Keratinocyte (primary cell): ENCODE measurements around the gene RBFOX2. TPM values are rescaled to one million over a fixed set of nuclear protein-coding genes. Genes with fewer than 3 reads are reported as not detected.

Source experiments
- DNase-seq: peaks from one replicate; pipeline ENCODE4 v3.0.0-alpha.2; 2011; ENCODE audit warnings: low read depth, missing footprints, low spot score
- FAIRE-seq: peaks from 2 replicates; lab custom pipeline; 2011; peaks lifted over from hg19 to GRCh38; lab: Jason Lieb, UNC
- H2AFZ ChIP-seq: 2 replicates; pipeline ENCODE4 v1.6.0; 2012; ENCODE audit warnings: low read length, control low read depth, inconsistent platforms; ENCODE audit not compliant: control insufficient read depth
- H3K27ac ChIP-seq: 2 replicates; pipeline ENCODE4 v1.5.1; 2011; ENCODE audit warnings: low read length; ENCODE audit not compliant: control insufficient read depth, insufficient read depth
- H3K27me3 ChIP-seq: 3 replicates; pipeline ENCODE4 v1.6.0; 2011; ENCODE audit warnings: low read length; ENCODE audit not compliant: control insufficient read depth, insufficient read depth; ENCODE audit errors: extremely low read depth
- H3K36me3 ChIP-seq, 2 experiments: 2 replicates in 1 of 2; 3 replicates in 1 of 2; pipeline ENCODE4 v1.5.1; 2011; ENCODE audit warnings: low read length in 2 of 2, mild to moderate bottlenecking in 1 of 2; ENCODE audit not compliant: control insufficient read depth in 2 of 2, insufficient read depth in 2 of 2; ENCODE audit errors: extremely low read depth in 1 of 2
- H3K4me1 ChIP-seq: 3 replicates; pipeline ENCODE4 v1.5.1; 2011; ENCODE audit warnings: low read length; ENCODE audit not compliant: control insufficient read depth, insufficient read depth; ENCODE audit errors: extremely low read depth
- H3K4me2 ChIP-seq: 3 replicates; pipeline ENCODE4 v1.6.0; 2011; ENCODE audit warnings: low read depth, low read length; ENCODE audit not compliant: control insufficient read depth, insufficient read depth; ENCODE audit errors: extremely low read depth
- H3K4me3 ChIP-seq, 3 experiments: fragments of 200-600 bp in 1 of 3; sonication (generic) in 1 of 3; 2 replicates in 2 of 3; 3 replicates in 1 of 3; pipeline ENCODE4 v1.5.1; 2011 to 2016; ENCODE audit warnings: low read length in 3 of 3, mild to moderate bottlenecking in 3 of 3, control low read depth in 2 of 3, inconsistent platforms in 1 of 3, low read depth in 1 of 3, mixed read lengths in 1 of 3, mixed run types in 1 of 3, moderate library complexity in 1 of 3; ENCODE audit not compliant: control insufficient read depth in 2 of 3, insufficient read depth in 2 of 3; ENCODE audit errors: extremely low read depth in 1 of 3
- H3K79me2 ChIP-seq: 2 replicates; pipeline ENCODE4 v1.6.0; 2012; ENCODE audit warnings: low read length; ENCODE audit not compliant: control insufficient read depth, insufficient read depth
- H3K9ac ChIP-seq: 3 replicates; pipeline ENCODE4 v1.6.0; 2011; ENCODE audit warnings: low read length; ENCODE audit not compliant: control insufficient read depth, insufficient read depth; ENCODE audit errors: extremely low read depth
- H3K9me1 ChIP-seq: 3 replicates; pipeline ENCODE4 v1.6.0; 2011; ENCODE audit warnings: low read length; ENCODE audit not compliant: control insufficient read depth, insufficient read depth; ENCODE audit errors: extremely low read depth
- H3K9me3 ChIP-seq: 2 replicates; pipeline ENCODE4 v1.5.1; 2012; ENCODE audit warnings: low read depth, low read length; ENCODE audit not compliant: control insufficient read depth
- H4K20me1 ChIP-seq: 3 replicates; pipeline ENCODE4 v1.6.0; 2011; ENCODE audit warnings: low read length; ENCODE audit not compliant: control insufficient read depth, insufficient read depth; ENCODE audit errors: extremely low read depth
- CTCF ChIP-seq, 3 experiments: IDR thresholded peaks in 1 of 3; conservative IDR thresholded peaks in 1 of 3; optimal IDR thresholded peaks in 1 of 3; 2 replicates in 2 of 3; 3 replicates in 1 of 3; pipeline versions ENCODE3 to v1.5.1; 2011; ENCODE audit warnings: low read length in 3 of 3, mild to moderate bottlenecking in 3 of 3, moderate library complexity in 2 of 3, control low read depth in 1 of 3, inconsistent platforms in 1 of 3; ENCODE audit not compliant: insufficient read depth in 2 of 3; ENCODE audit errors: extremely low read depth in 1 of 3
- EZH2 ChIP-seq: IDR thresholded peaks from one replicate; pipeline ENCODE4 v1.6.1; 2012; ENCODE audit warnings: inconsistent platforms, mild to moderate bottlenecking, low read length, moderate library complexity
- dilution Hi-C: fragments of 300-500 bp; cut with MboI; formaldehyde crosslinking; loops from one replicate; pipeline ENCODE4 v1.7.0; 2020; ENCODE audit warnings: low sequenced_read_pairs; ENCODE audit not compliant: extremely low pct_ligation_motif_present
- polyA plus RNA-seq, 5 experiments: library from polyadenylated mRNA; depleted of rRNA in 3 of 5; stranded (reverse) in 3 of 5; stranded (forward) in 1 of 5; unstranded in 1 of 5; fragments of >200 nt; gene quantifications; 1 replicate in 1 of 5; 2 replicates in 3 of 5; 3 replicates in 1 of 5; pipeline versions ENCODE4 v1.2.1 to v1.2.3, GENCODE V29; 2011 to 2012; ENCODE audit warnings: missing spikeins in 2 of 5, low read depth in 1 of 5, low replicate concordance in 1 of 5

Gene RBFOX2
- polyA plus RNA-seq, 1 donor (not counting 4 experiments of a cell fraction or from before 2014, with no cell fraction given), result 118 TPM

GRCh38 chr22:35860087-35860733, 168.4 kb downstream of the RBFOX2 start:
- Histone ChIP-seq H2AFZ (no peak overlapping the region), H3K79me2 (peaks cover 45% of the 10 kb centered on the region), H3K4me2 (no peak overlapping the region), H3K4me1 (peaks cover 9% of the 10 kb centered on the region), H3K36me3 (no peaks in the 10 kb centered on the region), H3K9me3 (no peaks in the 10 kb centered on the region), H4K20me1 (peaks cover 2% of the 10 kb centered on the region), H3K27me3 (no peaks in the 10 kb centered on the region), H3K4me3 (no peak overlapping the region), H3K9me1 (no peaks in the 10 kb centered on the region), H3K27ac (no peak overlapping the region), H3K9ac (no peak overlapping the region)
- DNase-seq, result no peak
- dilution Hi-C loops, result no loop called here
- peak; percentile 29 for FAIRE-seq
- no peak for TF ChIP-seq CTCF (optimal IDR thresholded peaks at IDR 0.05 in 1 of 3, IDR thresholded peaks at IDR 0.05 in 1 of 3, conservative IDR thresholded peaks at IDR 0.05 in 1 of 3; ENCODE audit: extremely low read depth in 1 of 3, insufficient read depth in 2 of 3, low read length in 3 of 3)
- no peak for TF ChIP-seq EZH2

- DNase-seq, result no peak
- Histone ChIP-seq H3K4me3 (no peak overlapping the region), H3K9me1 (peaks cover 5% of the 10 kb centered on the region), H3K36me3 (no peaks in the 10 kb centered on the region), H3K4me2 (no peak overlapping the region), H4K20me1 (no peaks in the 10 kb centered on the region), H3K27me3 (no peaks in the 10 kb centered on the region), H3K9me3 (no peaks in the 10 kb centered on the region), H3K4me1 (peaks cover 13% of the 10 kb centered on the region), H3K79me2 (peaks cover 23% of the 10 kb centered on the region), H3K9ac (no peak overlapping the region), H3K27ac (no peak overlapping the region), H2AFZ (no peak overlapping the region)
- no peak for TF ChIP-seq CTCF (optimal IDR thresholded peaks at IDR 0.05 in 1 of 3, IDR thresholded peaks at IDR 0.05 in 1 of 3, conservative IDR thresholded peaks at IDR 0.05 in 1 of 3; ENCODE audit: extremely low read depth in 1 of 3, insufficient read depth in 2 of 3, low read length in 3 of 3)
- no peak for TF ChIP-seq EZH2
- dilution Hi-C loops, result no loop called here
- FAIRE-seq, result no peak
Observed at GRCh38 chr22:35854334-35854733, 174.3 kb downstream of the RBFOX2 start.
